Frontal cortex (tissue), 4 donors: ENCODE results near the gene TIAM1. TPM values are rescaled to one million over a fixed set of nuclear protein-coding genes. Genes with fewer than 3 reads are reported as not detected.
A peak's percentile ranks its signal among the peaks of the same experiment; 100 is the strongest.

Experiments
- DNase-seq, 2 donors: peaks; one replicate each; pipeline ENCODE4 v3.0.0; 2012; ENCODE audit warnings: low spot score in 2 of 2
- FAIRE-seq: peaks from 2 replicates; lab custom pipeline; 2012; peaks lifted over from hg19 to GRCh38; lab: Jason Lieb, UNC
- total RNA-seq: library from RNA; depleted of rRNA; stranded (reverse); fragments of >200 nt; gene quantifications from one replicate; pipeline ENCODE4 v1.2.3, GENCODE V29; 2014
- donor health status: control.
- donor health status: control.
- donor health status: control.

The TIAM1 gene
- total RNA-seq, 1 donor from 2014 or later: 26.5 TPM

DNA sequence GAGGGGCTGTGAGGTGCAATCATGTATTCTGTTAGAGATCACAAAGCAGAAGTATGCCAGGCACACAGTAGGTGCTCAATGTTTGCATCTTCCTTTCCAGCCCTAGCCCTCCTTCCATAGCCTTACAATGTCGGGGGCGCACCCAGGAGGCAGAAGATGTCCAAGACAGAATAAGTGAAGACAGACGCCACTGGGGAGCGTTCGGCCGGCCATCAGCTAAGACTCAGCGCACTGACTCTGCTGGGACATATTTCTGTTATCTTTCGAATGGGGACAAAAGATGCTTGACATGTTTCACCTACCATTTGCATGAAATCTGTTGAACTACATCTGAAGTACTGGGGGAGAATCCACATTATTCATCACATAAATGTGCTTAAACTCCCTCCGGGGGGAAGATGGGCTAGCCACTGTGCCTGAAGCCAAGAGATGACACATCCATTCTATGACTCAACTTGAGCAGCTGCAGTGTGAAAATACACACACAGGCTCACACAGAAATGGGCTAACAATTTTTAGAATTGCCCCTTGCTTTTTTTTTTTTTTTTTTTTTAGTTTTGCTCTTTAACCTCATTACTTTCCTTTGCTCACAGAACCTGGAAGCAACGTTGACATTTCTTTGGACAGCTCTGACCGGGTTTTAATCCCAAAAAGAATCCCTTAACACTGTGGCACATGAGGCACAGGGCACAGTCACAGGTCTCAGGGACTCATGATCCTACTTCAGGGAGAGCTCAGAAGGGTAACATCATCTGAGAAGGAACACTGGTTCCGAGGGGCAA, 7.9 kb downstream of the TIAM1 start:
- FAIRE-seq (peak; percentile 59), DNase-seq (peak in 1 of 2 donors; percentile 51)

DNA sequence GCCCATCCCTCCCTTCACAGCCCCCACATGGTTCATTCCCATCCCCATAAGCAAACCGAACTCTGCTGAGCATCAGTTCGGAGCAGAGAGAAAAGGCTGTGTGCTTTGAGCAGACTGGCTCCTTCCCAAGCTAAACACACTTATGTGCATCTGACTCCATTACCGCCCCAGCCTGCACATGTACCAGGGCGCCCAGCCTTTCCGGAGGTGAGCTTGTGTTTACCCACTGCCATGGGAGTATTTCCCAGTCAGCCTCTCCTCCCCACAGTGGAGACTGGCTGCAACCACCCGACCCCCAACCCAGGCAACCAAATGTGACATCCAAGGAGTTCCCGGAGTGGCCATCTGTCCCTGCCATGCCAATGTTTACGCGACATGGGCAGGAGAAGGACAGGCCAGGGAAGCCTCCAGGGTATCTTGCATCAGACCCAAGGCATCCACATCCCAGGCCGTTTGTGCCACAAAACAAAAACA, 9.4 kb downstream of the TIAM1 start:
- no peak for FAIRE-seq
- DNase-seq: no peak

DNA sequence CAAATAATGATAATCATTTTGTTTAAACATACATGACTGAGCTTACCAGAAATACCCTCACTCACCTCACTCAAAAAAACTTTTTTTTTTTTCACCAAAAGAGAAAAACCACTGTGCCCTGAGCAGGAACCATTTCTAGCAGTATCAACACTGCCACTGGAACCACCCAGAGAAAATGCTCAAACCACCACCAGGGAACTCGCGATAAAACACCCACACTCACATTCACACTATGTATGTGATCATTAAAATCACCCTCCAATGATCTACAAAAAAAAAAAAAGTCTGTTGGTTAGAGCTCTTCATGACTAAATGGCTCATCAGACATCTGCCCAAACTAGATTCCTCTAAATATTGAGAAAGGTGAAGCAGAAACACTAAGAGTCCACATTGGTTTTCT, 11.5 kb downstream of the TIAM1 start:
- FAIRE-seq (no peak), DNase-seq (no peak)

DNA sequence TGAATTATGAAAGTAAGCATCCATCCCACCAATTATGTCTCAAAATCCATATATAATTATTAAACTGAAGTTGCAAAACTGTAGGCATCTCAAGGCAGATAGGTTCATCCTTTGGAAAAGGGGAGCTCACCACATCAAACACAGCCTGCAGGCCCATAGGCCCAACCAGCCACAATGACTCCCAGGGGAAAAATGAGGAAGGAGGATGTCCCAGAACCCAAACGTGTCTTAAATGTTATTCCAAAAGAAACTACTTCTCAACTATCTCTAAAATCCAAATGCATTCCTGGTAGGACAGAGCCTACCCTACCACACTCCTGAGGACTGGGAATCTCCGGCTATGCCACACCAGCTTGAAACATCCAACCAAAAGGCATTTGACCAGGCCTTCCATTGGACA, 12.8 kb downstream of the TIAM1 start:
- no peak for DNase-seq
- FAIRE-seq: no peak

DNA sequence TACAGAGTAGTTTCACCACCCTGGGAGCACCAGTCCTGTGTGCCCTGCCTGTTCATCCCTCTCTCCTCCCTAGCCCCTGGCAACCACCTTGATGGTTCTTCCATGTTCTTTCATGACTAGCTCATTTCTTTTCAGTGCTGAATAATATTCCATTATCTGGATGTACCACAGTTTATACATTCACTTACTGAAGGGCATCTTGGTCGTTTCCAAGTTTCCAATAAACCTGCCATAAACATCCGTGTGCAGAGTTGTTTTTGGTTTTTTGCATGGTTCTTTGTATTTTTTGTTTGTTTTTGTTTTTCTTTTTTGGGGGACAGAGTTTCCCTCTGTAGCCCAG, 13.9 kb downstream of the TIAM1 start:
- DNase-seq: no peak
- no peak for FAIRE-seq

DNA sequence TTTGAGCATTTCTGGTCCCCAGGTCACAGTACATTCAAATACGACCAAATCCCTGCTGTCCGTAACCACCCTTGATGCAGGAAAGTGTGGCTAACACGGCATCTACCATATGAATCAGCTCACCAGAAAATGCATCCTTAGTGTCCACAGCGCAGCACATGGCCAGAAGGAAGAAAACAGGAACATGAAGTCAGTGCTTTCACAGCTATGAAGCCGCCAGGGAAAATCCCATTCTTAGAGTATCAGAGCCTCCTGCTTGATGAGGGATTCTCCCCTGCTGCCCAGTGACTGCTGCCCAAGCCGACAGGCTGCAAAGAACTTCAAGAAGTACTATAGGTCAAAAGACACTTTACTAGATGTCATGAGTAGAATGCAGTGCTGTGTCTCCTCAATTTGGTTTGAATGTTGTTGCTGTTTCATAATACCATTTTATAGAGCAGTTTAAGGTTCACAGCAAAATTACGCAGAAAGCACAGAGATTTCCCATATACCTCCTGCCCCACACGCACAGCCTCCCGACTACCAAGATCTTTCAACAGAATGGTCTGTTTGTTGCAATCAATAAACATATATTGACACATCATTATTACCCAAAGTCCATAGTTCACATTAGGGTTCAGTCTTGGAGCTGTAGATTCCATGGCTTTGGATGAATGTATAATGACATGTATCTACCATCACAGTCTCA, 14.5 kb downstream of the TIAM1 start:
- FAIRE-seq (no peak), DNase-seq (no peak)

DNA sequence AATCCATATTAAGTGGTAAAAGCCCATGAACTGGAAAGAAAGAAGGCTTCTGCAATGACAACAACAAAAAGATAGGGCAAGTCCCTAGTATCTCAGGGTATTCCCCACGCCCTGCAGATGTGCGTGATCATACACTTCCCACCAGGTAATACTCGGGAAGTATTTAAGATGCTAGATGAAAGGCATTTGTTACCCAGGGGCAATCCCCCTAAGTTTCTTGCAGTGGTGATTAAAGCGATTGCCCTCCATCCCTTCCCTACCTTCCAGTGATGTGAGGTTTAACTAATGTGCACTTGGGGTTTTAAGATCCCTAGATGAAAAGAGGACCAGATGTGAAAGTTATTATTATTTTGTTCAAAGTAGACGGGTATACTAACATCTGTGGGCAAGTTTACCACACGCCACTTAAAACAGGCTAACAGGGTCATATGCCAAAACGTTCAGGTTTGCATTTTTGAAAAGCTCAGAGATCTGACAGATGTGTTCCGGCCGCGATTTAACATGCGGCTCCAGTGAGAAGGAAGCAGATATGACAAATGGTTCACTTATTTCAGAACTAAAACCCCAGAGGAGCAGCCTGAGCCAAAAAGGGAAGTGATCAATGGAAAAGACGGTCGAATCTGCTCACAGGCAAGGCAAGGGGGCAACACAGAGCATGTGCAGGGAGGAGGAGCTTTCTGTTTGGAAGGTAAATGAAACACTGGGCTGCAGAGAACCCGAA, 17.4 kb downstream of the TIAM1 start:
- DNase-seq: no peak
- no peak for FAIRE-seq

DNA sequence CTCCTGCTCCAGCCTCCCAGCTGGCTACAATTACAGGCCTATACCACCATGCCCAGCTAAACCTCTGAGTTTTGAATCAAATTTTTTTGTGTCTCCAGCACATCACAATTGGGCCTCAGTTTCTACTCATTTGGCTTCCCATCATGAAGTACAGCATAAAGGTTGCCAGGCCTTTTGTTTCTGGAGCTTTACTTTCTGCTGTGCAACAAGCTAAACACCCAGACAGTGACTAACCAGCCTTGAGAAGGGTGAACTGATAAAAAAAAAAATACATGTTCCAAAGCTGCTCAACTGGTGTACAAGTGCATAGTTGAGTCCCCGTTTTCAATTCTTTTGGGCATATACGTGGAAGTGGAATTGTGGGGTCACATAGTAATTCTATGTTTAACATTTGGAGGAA, 25.1 kb downstream of the TIAM1 start:
- DNase-seq: no peak
- no peak for FAIRE-seq

DNA sequence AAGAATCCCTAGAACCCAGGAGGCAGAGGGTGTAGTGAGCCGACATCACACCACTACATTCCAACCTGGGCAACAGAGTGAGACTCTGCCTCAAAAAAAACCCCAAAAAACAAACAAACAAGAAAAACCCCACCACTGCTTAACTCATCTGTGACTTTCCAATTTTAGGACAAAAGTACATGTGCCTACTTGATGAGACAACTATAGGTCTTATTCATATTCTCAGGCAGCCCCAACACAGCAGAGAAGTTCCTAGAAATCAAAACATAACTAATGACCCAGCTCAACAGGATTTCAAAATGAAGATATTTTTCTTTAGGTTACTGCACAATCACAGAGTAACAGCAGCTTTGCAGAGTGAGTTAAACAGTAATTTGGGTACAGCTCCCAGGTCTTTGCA, 26.4 kb downstream of the TIAM1 start:
- FAIRE-seq (no peak), DNase-seq (no peak)

DNA sequence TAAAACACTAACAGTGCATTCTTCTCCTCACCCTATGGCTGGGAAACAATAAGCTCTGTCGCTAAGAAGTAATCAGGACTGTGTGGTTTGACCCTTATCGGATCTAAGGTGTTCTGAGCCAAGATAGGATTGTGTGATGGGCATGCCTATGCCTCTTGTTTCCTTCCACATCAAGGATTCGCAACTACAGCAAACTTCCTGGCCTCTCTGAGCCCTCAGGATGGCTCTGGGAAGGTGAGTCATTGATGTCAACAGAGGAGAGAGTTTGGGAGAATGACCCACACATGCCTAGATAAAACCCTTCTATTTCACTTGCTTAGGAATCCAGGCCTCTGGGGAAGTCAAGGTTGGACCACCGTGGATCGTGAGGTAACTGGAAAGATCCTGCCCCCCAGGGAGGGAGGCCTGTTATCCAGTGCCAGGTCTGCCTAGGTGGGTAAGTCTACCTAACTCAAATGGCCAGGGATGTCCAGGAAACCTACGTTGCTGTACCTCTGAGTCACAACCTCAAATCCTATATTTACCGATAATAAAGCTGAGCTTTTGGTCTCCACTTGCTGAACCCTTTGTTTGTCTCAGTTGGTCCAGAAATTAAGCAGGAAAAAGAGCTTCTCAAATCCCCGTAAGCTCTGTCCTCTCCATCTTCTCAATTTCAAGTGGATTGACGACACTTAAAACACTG, 27.4 kb downstream of the TIAM1 start:
- DNase-seq (no peak), FAIRE-seq (no peak)

DNA sequence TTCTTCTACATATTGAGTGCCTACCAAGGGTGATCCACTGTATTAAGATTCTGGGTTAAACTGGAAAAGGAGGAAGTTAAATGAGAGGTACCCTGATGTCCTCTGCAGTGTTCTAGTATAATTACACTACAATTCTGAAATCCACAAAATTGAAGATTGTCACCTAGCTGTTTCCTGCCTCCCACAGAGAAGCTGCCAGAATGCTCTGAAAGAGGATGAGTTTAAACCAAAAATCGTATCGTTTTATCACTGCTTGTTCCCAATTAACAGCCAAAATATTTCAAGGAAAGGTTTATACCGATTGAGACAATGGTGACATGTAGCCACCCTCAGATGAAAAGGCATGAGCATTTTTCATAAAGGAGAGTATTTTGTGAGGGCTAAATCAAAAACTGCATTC, 28.0 kb downstream of the TIAM1 start:
- FAIRE-seq (no peak), DNase-seq (no peak)

DNA sequence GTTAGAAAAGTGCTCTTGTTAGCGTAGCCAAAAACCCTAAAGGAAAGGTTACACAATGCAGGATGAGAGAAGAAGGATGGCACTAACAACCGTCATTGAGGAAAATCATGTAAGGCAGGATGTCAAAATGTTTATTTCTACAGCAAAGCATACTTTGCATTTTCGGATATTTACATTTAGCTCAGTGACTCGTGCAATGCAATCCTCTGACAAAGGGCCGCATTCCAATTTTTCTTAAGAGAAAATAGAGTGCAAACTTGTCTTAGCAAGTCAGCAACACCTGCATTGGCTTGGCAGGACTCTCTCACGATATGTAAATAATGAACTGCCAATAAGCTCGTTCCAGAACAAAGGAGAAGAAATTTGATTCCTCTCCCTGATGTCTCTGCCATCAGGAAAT, 33.3 kb downstream of the TIAM1 start:
- DNase-seq: no peak
- FAIRE-seq: no peak

DNA sequence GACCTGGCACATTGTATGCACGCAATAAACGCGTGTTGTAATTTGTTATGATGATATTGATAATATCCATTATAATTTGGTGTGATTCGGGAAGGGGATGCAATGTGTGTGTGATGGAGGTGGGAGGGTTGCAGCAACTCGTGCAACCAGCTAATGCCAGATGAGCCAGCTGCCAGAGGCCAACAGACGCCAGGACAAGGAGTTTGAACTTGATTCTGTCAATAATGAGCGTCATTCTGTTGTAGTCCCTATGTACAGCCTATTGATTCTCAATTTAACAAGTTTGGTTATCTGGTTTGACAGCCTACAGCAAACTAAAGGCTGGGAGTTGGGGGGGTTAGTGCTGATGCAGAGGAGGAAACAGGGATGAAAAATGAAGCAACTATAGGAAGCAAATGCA, 35.5 kb downstream of the TIAM1 start:
- no peak for DNase-seq
- FAIRE-seq: no peak

DNA sequence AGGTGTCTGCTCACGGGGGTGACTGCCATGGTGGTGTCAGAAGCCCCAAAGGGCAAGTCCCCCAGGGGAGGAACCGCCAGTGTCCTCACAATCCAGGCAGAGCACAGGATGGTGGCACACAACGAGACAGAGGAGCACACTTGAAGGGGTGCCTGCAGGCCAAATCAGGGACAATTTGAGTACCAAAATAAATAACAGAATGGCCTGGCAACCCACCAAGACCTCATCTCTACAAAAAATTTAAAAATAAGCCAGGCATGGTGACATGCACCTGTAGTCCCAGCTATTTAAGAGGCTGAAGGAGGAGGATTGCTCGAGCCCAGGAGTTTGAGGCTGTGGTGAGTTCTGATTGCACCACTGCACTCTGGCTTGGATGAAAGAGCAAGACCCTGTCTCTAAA, 38.2 kb downstream of the TIAM1 start:
- DNase-seq (no peak), FAIRE-seq (no peak)

DNA sequence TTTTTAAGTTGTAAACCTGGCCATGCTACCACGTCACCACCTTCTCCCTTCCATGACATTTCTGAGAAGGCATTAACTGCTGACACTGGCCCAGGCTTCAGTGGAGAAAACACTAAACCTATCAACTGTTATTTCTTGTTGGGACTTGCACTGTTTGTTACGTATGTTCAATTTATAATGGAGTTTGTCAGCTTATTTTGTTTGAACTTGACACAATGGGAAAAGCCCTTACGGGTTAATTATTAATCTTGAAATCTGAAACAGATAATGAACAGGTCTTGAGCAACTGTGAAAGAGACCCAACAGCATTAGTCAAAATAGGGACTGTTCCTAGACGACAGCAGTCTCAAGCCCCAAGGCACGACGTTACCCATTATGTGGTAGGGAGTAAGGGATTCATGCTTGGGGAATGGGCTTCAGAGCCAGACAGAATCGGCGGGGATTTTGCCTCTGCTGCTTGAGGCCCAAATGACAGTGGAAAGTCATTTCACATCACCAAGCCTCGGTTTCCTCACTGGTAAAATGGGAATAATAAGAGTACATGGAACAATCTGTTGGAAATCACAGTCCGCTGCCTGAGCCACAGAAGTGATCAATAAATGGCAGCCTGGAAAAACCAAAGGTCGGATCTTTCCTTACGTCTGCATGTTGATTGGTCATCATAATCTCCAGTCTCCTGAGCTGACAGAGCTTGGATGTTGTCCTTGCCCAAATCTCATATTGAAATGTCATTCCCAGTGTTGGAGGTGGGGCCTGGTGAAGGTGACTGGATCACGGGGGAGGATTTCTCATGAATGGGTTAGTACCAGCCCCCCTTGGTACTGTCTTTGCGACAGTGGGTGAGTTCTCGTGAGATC, 44.5 kb downstream of the TIAM1 start:
- no peak for FAIRE-seq
- DNase-seq: no peak

DNA sequence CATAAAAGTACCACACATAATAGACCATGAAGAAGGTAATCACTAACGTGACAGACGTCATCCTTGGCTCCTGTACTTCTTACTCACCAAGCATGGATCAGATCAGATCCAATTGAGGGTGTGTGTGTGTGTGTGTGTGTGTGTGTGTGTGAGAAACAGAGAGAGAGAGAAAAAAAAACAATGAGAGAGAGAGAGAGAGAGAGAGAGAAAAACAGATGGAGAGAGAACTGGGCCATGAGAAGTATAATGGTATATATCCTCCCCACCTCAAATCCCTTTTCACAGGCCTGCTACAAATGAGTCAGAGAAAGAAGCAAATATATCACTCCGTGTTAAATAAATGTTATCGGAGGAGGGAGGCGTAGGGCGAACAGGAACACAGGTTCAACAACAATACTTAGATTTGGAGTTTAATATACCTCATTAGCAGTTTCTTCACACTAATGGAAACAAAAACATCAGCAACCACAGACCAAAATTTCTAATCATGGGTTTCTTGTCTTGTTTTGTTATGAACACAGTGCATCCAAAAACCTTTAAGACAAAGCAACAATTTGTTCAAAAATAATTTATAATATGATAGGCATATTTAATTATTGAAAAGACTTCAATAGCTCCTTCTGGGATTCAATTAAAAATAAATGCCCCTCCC, 45.3 kb downstream of the TIAM1 start:
- no peak for DNase-seq
- FAIRE-seq: no peak

DNA sequence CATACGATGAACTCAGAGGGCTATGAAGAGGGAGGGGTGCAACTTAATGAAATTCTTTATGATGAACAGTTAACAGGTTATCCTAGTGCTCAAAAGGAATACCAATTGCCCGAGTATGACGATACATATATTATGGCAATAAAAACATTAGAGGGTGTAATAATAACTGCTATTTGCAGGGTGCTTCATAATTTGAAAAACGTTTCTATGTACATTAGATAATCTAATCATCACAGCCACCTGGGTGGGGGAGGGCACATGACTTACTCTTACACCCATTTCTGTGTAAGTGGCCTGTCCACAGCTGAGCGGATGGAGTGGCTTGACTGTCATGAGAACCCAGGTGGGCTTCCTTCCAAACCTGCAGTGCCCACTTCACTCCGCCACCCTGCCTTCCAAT, 46.3 kb downstream of the TIAM1 start:
- DNase-seq (no peak), FAIRE-seq (no peak)

DNA sequence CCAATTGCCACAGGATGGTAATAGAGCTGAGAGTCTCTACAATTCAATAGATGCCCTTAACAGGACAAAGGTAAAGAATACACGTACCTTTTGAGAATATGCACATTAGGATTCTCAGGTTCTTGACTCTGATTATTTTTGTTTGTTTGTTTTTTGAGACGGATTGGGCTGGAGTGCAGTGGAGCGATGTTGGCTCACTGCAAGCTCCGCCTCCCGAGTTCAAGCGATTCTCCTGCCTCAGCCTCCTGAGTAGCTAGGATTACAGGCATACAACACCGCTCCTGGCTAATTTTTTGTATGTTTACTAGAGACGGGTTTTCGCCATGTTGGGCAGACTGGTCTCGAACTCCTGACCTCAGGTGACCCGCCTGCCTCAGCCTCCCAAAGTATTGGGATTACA, 48.4 kb downstream of the TIAM1 start:
- no peak for FAIRE-seq
- DNase-seq: no peak

DNA sequence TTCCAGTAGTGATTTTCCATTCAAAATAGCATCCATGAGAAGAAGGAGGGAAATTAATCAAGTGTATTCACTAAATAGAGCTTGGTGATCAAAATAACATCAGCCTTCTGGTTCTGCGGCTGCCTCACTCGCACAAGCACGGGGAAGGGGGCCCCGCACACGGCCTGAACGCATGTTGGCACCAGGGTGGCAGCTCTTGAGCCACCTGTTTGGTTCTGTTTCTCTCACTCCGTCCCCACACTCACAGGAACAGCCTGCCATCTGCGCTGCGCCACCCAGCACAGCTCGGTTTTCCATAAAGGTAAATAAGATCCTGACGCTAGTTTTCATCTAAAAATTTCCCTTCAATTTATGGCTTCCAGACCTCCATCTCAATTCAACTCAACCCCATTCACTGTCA, 49.4 kb downstream of the TIAM1 start:
- FAIRE-seq (no peak), DNase-seq (no peak)
